AG08395 (cell line): ENCODE measurements around the gene OR8B12.
"Not testable (repeated sequence)": the region's sequence is repeated elsewhere in the genome, so short reads cannot be mapped to it uniquely, and the experiment has no call there.

ENCODE experiments used
- DNase-seq: peaks from one replicate; pipeline ENCODE4 v3.0.0; 2012; ENCODE audit warnings: mixed read lengths, low spot score

OR8B12 gene

DNA sequence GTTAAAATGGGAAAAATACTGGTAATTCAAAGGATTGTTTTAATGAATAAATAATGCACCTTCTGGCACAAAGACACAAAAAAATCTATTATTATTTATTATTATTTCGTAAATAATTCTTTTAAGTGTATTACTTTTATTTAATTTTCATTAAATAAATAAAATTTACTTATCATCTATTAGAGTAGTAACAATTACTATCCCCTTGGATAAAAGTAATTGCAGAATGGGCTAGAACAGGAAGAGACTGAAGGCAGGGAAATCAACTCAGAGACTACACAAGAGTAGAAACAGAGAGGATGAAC, 23.0 kb downstream of the OR8B12 start:
- DNase-seq = no peak

DNA sequence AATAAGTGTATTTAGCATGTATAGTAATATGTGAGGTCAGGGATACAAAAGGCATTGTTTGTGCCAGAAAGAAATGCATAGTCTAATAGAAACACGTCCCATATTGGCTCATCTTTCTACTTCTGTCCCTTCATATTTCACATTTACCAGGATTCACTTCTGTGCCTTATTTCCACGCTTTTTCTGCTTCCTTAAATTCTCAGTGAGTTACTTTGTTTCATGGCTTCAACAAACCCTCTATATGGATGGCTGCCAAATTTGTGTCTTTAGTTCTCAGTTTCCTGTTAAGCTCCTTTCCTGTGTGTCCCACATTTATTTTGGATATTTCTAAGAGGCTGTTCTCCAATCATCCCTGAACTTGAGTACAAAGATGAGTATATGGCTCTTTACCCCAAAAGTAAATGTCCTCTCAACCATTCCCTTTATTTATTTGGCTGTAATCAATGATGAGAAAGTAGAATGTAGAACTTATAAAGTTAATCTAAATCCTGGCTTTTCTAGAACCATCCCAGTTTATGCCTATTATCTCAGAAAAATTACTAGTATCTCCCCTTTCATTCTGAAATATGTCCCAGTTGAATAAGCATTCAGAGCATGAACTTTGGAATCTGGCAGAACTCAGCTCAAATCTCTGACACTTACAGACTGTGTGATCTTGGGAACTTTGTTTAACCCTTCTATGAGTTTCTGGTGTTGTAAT, 23.5 kb downstream of the OR8B12 start:
- no peak for DNase-seq

DNA sequence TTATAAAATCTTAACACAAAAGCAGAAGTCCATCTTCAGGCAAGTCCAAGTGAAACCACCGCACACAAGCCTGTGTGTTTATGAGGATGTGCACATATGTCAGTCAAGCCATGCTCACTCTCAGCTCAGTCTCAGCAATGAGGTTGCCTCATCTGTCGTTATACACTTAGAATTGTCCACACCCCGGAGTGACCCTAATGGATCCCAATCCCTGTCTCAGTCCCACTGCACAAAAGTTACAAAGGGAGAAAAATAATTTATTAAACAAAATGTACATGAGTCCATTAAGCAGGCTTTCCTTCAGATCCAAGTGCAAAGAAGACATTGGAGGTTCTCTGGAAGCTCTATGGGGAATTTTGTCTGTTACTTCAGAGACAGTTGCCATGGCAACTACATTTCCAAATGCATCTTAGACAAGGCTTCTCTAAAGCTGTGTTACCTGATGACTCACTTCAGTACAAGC, 24.4 kb downstream of the OR8B12 start:
- no peak for DNase-seq

DNA sequence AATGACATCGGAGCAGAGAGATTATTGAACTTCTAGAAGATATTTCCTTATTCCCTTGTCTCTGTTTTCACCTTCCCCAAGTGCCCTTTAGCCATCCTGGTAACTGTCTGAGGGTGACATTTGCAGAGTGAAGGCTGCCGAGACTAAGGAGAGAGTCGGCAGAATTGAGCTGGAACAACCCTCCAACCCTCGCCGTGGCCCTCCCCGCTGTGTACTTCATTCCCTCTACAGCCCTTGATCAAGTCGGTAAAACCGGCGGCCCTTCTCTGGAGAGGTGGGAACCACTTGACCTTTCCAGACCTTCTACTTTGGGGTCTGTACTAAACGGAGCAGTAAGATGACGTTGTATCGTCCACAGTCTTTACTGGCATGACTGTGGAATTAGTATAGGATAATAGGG, 26.1 kb downstream of the OR8B12 start:
- DNase-seq = no peak

GRCh38 chr11:124514675-124515074, 28.8 kb downstream of the OR8B12 start:
- DNase-seq = not testable (repeated sequence)

DNA sequence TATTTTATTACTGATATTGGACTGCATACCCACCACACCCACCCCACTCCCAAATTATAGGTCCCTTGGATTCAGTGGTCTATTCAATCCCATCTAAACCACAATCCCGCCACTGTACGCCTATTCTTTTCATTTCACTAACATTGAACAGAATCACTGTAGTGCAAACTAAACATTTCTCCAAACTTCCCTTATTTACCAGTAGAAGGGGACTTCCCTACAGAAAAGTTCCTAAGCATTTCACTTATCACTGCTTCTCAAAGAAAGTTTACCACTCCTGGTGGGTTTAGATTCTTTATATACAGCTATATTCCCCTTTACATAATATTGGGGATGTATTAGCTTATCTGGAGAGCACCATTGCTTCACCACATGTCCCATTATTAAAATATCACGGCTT, 29.3 kb downstream of the OR8B12 start:
- DNase-seq = no peak

DNA sequence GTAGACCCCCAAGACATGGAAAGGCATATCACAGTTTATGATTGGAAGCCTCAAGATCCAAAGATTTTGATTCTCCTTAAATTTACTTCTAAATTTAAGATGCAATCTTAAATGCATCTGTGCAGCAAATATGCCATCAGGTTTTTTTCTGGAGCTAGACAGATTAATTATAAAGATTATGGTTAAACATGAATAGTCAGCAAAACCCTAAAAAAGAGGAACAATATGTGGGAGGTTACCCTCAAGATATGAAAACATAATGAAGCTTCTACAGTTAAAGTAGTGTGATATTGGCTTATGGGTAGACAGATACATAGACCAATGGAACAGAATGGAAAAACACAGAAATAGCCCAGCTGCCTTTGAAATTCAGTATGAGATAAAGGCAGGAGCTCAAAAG, 31.7 kb downstream of the OR8B12 start:
- no peak for DNase-seq

GRCh38 chr11:124510279-124510678, 33.2 kb downstream of the OR8B12 start:
- no peak for DNase-seq

GRCh38 chr11:124499711-124500110, 43.7 kb downstream of the OR8B12 start:
- no peak for DNase-seq

DNA sequence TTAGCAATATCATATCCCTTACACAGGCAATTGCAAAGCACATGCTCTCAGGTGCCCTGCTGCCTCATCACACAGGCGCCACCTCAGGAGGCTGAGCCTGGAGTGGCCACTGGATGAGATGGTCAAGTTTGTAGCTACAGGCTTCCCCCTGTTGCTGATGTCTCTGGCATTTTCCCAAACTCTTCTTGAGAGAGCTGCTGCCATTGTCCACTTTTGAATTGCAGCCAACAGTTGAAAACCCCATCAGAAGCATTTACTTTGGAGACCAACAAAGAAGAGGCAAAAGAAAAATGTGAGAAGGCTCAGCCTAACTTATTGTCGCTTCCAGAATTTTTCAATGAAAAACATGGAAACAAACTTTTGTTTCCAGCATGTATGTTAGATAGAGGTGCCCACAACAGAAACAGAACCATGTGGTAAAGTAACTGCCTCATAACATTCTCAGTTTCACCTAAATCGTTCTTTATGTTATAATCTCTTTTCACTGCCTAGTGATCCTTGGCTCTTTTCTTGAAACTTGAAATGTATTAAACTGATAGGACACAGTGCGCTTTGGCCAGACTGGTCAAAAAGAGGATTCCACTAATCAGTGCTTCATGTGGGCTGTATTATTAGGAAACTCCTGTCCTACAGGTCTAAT, 50.3 kb downstream of the OR8B12 start:
- DNase-seq = no peak
